MM.1S (cell line): Measurements from ENCODE around the gene ADGRD2.

ENCODE experiments used
- CTCF ChIP-seq: fragments of 300-600 bp; sonication (generic); IDR thresholded peaks from 2 replicates; pipeline ENCODE4 v1.5.1; 2016; ENCODE audit warnings: antibody characterized with exemption, low read length, mixed read lengths
- EZH2phosphoT487 ChIP-seq: fragments of 300-600 bp; sonication (generic); IDR thresholded peaks from 2 replicates; pipeline ENCODE4 v1.6.1; 2018; ENCODE audit warnings: antibody characterized with exemption, low read length

- no peak for TF ChIP-seq CTCF
- no peak for TF ChIP-seq EZH2phosphoT487
These were observed 57.7 kb downstream of the ADGRD2 start for GRCh38 chr9:124507880-124508423.
